NCI-H128 (cell line): ENCODE data around the gene ZNF292.
"Not testable (repeated sequence)": the region's sequence is repeated elsewhere in the genome, so short reads cannot be mapped to it uniquely, and the experiment has no call there.

ENCODE experiments used
- DNase-seq: peaks from one replicate; lab custom pipeline; 2025; ENCODE audit not compliant: unreplicated experiment; lab: John Stamatoyannopoulos, UW

ZNF292 gene

GRCh38 chr6:87210979-87211378, 55.6 kb downstream of the ZNF292 start:
- DNase-seq = no peak

DNA sequence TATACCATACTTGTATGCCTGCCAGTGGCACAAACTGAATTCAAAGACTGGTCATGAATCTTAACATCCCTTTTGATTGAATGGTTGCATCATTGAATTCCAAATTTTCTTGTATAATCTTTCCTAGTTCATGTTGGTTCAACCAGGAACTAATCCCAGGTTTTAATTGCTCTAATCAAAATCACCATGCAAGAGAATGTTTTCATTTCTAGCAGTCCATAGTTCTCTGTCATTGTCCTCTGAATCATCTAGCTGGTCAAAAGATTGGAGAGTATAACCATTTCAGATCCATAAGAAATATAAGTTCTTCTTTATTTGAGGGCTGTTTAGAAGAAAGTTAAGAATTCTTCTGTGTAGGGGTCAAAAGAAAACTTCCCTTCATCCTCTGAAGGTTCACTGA, 57.2 kb downstream of the ZNF292 start:
- no peak for DNase-seq

- no peak for DNase-seq
These were observed 58.0 kb downstream of the ZNF292 start for GRCh38 chr6:87213364-87213763.

DNA sequence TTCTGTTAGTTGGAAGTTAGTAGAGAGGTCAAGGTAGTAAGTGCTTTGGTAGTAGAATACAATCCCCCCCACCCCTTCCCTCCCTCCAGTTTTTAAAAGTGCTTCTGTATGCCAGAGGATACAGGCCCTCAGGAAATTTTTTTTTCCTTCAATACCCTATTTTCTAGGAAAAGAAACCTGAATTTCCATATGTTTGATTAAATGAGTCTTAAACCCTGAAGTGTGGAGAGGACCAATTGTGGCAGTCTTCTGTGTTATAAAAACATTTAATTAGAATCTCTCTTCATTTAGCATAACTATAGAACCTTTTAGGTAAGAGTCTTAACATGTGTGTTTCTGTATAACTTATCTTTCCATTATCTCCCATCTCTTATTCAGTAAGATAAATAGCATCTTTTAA, 59.5 kb downstream of the ZNF292 start:
- no peak for DNase-seq

DNA sequence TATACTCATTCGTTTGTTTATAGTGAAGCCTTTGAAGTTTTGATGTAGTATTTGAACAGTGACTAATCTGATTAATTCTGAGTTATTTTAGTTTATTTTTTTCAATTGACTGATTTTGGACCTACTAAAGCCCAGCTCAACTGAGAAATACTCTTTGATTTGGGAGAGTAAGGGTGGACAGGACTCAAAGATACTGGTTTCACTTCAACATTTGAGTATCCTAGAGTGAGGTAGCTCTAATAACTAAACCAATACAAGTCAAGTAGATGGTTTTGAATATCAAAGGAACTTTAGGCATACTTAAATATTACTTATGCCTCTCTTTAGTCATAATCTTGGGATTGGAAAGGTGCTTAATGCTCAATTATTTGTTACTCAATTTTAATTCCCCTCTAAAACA, 65.6 kb downstream of the ZNF292 start:
- no peak for DNase-seq

DNA sequence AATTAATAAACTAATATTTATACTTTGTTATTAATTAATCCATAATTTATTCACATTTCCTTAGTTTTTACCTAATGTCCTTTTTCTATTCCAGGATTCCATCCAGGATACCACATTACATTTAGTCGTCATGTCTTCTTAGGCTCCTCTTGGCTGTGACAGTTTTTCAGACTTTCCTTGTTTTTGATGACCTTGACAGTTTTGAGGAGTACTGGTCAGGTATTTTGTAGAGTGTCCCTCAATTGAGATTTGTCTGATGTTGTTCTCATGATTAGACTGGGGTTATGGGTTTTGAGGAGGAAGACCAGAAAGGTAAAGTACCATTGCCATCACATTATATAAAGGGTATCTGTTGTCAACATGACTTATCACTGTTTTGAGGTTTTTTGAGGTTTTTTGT, 67.3 kb downstream of the ZNF292 start:
- DNase-seq = no peak

- no peak for DNase-seq
These were observed 69.6 kb downstream of the ZNF292 start for GRCh38 chr6:87224971-87225370.

GRCh38 chr6:87225511-87225910, 70.1 kb downstream of the ZNF292 start:
- no peak for DNase-seq

DNA sequence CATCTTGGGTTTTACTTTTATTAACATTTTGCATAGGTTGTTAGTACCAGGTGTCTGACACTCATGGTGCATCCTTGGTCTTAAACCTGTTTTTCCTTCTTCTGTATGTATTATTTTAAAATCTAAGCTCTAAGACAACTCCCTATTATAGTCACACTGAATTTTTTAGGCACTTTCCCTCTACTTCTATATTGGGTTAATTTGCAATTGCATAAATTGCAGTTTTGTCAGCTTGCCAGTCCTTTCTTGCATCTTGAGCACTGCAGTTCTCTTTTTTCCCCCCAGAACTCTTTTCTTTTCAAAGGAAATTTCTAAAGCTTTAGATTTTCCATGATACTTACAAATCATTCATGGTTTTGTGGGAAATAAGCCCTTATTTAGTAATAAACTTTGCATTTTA, 70.6 kb downstream of the ZNF292 start:
- DNase-seq = no peak

GRCh38 chr6:87230801-87231200, 75.4 kb downstream of the ZNF292 start:
- DNase-seq = no peak

DNA sequence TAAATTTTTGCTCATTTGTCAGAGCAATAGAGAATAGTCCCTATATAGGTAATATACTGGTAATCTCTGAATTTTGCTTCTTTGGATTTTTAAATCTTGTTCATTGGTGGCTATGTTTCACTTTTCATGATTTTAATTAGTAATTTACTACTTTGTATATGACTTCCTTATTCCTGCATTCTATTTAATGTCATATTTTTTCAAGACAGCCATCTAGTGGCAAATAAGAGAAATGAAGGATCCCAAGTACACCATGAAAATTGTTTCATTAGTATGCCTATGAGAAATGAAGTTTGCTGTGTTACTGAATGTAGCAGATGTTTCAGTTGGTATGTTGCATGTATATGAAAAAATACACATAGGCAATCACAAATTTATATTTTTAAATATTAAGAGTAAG, 82.4 kb downstream of the ZNF292 start:
- DNase-seq = no peak

DNA sequence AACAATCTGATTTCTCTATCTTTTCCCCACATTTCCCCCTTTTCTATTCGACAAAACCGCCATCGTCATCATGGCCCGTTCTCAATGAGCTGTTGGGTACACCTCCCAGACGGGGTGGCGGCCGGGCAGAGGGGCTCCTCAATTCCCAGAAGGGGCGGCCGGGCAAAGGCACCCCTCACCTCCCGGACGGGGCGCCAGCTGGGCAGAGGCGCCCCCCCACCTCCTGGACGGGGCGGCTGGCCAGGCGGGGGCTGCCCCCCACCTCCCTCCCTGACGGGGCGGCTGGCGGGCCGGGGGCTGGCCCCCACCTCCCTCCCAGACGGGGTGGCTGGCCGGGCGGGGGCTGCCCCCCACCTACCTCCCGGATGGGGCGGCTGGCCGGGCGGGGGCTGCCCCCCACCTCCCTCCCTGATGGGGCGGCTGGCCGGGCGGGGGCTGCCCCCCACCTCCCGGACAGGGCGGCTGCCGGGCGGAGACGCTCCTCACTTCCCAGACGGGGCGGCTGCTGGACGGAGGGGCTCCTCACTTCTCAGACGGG, 83.8 kb downstream of the ZNF292 start:
- DNase-seq = not testable (repeated sequence)

- no peak for DNase-seq
These were observed 85.9 kb downstream of the ZNF292 start for GRCh38 chr6:87241304-87241703.

- DNase-seq = no peak
These were observed 86.9 kb downstream of the ZNF292 start for GRCh38 chr6:87242311-87242710.

DNA sequence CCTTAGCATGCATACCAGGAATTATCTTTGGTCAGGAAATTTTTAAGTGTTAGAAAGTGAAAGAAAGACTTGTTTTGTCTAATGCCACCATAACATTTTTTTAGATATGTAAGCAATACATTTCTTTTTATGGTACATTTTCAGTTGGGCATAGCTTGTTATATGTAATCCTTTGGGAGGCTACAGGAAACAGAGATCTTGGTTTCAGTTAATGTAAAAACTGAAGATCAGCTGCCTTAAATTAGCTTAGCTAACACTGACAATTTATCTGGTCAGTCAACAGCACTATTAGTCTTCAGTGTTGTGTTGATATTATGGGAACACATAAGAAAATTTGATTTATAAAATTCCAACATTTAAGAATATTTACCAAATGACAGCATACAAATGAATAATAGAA, 88.4 kb downstream of the ZNF292 start:
- no peak for DNase-seq

- no peak for DNase-seq
These were observed 89.0 kb downstream of the ZNF292 start for GRCh38 chr6:87244380-87244779.

DNA sequence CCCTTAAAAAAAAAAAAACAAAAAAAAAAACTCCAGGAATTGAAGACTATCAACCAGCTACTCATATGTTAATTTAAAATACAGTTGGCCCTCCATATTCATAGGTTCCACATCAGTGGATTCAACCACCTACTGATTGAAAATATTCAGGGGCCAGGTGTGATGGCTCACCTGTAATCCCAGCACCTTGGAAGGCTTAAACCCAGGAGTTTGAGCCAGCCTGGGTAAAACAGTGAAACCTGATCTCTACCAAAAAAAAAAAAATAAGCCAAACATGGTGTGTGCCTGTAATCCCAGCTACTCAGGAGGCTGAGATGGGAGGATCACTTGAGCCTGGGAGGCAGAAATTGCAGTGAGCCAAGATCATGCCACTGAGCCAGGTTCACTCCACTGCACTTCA, 94.7 kb downstream of the ZNF292 start:
- DNase-seq = no peak

DNA sequence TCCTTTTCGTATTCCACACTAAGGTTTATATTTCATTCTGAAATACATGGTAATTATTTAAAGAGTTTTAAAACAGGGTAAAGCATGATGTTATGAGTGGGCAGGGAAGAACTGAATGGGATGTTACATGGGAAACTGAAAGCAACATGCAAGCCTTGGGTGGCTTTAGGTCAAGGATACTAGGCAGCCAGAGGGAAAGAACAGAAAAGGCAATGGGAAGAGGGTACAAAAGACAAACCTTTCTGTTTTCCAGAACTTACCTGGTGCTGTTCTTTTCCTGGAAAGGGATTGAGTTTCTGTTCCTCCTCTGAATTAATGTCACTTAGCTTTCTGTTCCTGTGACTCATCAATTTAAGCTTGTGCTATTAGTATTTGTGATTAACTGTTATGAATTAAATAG, 95.9 kb downstream of the ZNF292 start:
- DNase-seq = no peak

GRCh38 chr6:87251725-87252124, 96.4 kb downstream of the ZNF292 start:
- no peak for DNase-seq

- DNase-seq = no peak
These were observed 101.7 kb downstream of the ZNF292 start for GRCh38 chr6:87257046-87257445.

- no peak for DNase-seq
These were observed 102.2 kb downstream of the ZNF292 start for GRCh38 chr6:87257565-87257964.

DNA sequence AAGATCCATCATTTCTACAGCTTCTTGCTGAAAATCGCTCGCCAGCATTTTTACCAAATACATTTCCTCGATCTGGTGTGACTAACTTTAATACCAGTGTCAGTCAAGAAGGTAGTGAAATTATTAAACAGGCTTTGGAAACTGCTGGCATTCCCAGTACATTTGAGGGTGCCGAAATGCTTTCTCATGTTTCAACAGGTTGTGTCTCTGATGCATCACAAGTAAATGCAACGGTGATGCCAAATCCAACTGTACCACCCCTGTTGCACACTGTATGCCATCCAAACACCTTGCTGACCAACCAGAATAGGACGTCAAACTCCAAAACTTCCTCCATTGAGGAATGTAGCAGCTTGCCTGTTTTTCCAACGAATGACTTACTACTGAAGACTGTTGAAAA, 102.6 kb downstream of the ZNF292 start:
- DNase-seq = no peak

DNA sequence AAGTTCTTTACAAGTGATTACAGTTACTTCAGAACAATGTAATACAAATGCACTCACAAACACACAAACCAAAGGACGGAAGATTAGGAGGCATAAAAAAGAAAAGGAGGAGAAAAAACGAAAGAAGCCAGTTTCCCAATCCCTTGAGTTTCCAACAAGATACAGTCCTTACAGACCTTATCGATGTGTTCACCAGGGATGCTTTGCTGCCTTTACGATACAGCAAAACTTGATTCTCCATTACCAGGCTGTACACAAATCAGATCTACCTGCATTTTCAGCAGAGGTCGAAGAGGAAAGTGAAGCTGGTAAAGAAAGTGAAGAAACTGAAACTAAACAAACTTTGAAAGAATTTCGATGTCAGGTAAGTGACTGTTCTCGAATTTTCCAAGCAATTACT, 104.4 kb downstream of the ZNF292 start:
- no peak for DNase-seq

GRCh38 chr6:87261534-87261933, 106.2 kb downstream of the ZNF292 start:
- DNase-seq = no peak
